ENCODE data around the gene ZMIZ1.

DNA sequence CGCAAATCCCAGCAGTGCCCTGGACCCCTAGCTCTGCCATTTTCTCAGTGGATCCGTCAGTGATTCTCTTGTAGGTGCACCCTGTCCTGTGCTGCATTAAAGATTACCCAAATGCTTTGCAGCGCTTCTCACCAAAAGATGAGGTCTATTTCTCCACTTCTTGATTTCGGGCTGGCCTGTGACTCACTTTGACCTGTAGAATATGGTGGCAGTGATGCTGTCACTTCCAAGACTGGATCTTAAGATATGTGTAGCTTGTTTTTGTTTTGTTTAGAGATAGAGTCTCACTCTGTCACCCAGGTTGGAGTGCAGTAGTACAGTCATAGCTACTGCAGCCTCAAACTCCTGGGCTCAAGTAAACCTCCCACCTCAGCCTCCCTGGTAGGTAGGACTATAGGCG lies 37.0 kb upstream of the ZMIZ1 start:
- TF ChIP-seq, protein P1, sequence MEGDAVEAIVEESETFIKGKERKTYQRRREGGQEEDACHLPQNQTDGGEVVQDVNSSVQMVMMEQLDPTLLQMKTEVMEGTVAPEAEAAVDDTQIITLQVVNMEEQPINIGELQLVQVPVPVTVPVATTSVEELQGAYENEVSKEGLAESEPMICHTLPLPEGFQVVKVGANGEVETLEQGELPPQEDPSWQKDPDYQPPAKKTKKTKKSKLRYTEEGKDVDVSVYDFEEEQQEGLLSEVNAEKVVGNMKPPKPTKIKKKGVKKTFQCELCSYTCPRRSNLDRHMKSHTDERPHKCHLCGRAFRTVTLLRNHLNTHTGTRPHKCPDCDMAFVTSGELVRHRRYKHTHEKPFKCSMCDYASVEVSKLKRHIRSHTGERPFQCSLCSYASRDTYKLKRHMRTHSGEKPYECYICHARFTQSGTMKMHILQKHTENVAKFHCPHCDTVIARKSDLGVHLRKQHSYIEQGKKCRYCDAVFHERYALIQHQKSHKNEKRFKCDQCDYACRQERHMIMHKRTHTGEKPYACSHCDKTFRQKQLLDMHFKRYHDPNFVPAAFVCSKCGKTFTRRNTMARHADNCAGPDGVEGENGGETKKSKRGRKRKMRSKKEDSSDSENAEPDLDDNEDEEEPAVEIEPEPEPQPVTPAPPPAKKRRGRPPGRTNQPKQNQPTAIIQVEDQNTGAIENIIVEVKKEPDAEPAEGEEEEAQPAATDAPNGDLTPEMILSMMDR (conservative IDR thresholded peaks at IDR 0.05 in 1 of 2, IDR thresholded peaks at IDR 0.05 in 1 of 2; ENCODE audit: low read depth in 1 of 2, low read length in 2 of 2): no peak
- no peak for TF ChIP-seq EZH2 (IDR thresholded peaks at IDR 0.05; ENCODE audit: low read length, missing control alignments)

Data from fibroblast of lung (primary cell).